Activated T-cell treated with anti-CD3 and anti-CD28 coated beads for 1 hour (primary cell): ENCODE measurements around the gene MYO7A.

Source experiments
- DNase-seq: peaks from one replicate; pipeline ENCODE4 v3.0.0-alpha.2; 2020; ENCODE audit warnings: low read depth

The MYO7A gene

GRCh38 chr11:77200351-77201268 is 72.6 kb downstream of the MYO7A start:
- no peak for DNase-seq

GRCh38 chr11:77201370-77201769 is 73.3 kb downstream of the MYO7A start:
- DNase-seq, result no peak

GRCh38 chr11:77201991-77202841 is 74.2 kb downstream of the MYO7A start:
- DNase-seq, result no peak

- no peak for DNase-seq
Measured at GRCh38 chr11:77202941-77203900, 75.2 kb downstream of the MYO7A start.

- DNase-seq, result no peak
Measured at GRCh38 chr11:77203901-77204753, 76.1 kb downstream of the MYO7A start.

GRCh38 chr11:77204754-77205466 is 76.9 kb downstream of the MYO7A start:
- DNase-seq, result no peak

- DNase-seq, result no peak
Measured at GRCh38 chr11:77205467-77206263, 77.6 kb downstream of the MYO7A start.

GRCh38 chr11:77206264-77207018 is 78.4 kb downstream of the MYO7A start:
- DNase-seq, result no peak

- no peak for DNase-seq
Measured at GRCh38 chr11:77207019-77207485, 79.0 kb downstream of the MYO7A start.

GRCh38 chr11:77207618-77208313 is 79.7 kb downstream of the MYO7A start:
- no peak for DNase-seq

GRCh38 chr11:77208535-77208934 is 80.5 kb downstream of the MYO7A start:
- DNase-seq, result no peak

GRCh38 chr11:77209663-77210062 is 81.6 kb downstream of the MYO7A start:
- DNase-seq, result no peak

- DNase-seq, result no peak
Measured at GRCh38 chr11:77211040-77211451, 83.0 kb downstream of the MYO7A start.

- no peak for DNase-seq
Measured at GRCh38 chr11:77211594-77212251, 83.7 kb downstream of the MYO7A start.

- no peak for DNase-seq
Measured at GRCh38 chr11:77212314-77213007, 84.4 kb downstream of the MYO7A start.

GRCh38 chr11:77213029-77213579 is 85.1 kb downstream of the MYO7A start:
- DNase-seq, result no peak
